GM21367 (cell line): ENCODE results near the gene SNAP25.

Source experiments
- ATAC-seq: cut with Tn5 transposase; IDR thresholded peaks from one replicate; pipeline ENCODE4 v1.9.1; 2021; ENCODE audit not compliant: unreplicated experiment

SNAP25 gene

DNA sequence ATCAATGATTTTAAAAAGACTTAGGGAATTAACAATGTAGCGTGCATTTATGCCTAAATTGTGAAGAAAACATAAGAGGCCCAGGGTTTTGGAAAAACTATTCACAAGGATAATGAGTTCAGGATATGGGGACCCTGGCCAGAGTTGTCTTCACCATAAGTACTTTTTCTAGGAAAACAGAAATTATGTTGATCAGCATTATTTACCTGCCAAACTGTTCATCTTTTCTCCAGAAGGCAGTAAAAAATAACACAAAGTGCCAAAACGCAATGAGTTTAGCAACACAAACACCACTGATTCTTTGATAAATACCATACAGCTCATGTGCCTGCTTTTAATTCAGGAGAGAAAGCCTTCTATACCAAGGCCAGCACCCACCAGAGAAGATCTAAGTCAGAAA, 43.1 kb downstream of the SNAP25 start:
- ATAC-seq, result no peak

DNA sequence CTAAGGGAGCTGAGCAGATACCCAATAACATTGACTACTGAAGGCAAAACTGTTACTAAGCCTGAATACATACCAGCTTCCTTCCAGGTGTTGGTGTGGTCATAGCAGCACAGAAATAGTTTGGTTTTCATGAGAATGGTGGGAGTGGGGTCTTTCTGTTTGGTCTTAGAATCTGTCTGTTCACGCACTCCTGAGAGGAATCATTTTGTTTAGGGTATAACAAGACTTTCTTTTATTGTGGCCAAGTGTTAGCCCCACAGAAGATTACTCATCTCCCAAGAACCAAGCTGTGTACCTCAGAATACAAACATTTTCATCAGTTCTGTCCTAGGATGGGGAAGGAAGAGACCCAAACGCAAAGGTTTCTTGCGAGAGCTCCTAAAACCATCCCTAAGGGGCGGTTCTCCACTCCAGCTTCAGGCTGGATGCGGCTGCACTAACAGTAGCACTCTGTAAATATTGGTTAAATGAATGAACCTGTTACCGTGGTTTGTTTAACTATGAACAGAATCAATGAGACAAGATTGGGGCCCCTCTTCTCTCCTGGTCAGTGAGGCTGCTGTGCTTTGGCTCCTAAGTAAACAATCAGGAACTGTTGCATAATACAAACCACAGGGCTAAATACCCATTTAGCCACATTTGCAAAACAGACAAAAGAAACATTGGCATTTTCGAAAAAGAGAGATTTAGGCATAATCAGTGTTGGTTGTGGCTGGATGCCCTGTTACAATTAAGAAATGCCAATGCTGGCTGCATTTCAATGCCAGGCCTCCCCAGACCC, 44.9 kb downstream of the SNAP25 start:
- no peak for ATAC-seq

GRCh38 chr20:10264166-10264558, 45.5 kb downstream of the SNAP25 start:
- ATAC-seq, result no peak

DNA sequence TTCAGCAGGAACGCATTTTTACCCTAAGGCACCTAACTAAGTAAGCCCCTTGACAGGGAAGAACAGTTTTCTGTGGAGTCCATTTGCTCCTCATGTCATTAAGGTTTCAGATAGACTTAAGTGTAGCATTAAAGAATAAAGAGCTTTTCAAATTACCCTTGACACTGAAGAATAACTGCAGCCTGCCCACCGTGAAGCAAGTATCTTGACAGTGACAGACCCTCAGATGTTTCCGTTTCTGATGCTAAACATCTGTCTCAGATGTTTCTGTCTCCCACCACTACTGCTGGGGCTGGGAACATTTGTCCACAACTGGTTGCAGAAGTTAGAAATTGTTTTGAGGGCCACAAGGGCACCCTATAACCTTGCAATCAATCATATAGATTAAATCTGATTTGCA, 50.0 kb downstream of the SNAP25 start:
- no peak for ATAC-seq

GRCh38 chr20:10270630-10271029, 52.0 kb downstream of the SNAP25 start:
- ATAC-seq, result no peak

DNA sequence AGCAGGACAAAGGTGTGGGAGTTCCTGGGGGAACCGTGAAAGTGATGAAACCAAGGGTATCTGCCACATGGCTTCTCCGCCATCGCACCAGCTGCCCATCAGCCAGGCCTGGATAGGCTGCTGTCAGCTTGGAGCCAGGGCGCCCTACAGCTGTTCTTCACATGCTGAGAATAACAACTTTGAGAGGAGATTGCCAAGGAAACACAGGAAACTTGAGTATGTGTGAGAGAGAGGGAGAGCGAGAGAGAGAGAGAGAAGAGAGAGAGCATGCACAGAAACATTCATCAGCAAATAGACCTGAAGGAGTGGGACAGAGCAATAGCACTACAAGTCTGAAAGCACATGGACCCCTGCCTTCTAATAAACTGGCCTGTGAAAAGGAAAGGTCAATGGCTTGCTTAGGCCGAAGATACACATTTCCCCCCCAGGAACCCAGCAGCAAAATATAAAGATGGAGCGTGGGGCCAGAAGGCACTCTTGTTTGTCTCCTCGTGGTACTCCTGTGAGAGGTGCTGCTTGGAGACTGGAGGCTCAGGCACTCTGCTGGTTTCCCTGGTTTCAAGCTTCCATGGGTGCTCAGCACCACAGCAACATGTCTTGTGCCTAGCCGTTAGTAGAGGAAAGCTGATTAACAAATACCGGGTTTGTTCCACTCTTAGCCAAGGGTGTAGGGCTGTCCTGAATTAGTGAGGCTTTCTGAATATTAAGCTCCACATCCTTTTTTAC, 53.0 kb downstream of the SNAP25 start:
- no peak for ATAC-seq

- no peak for ATAC-seq
These were observed 58.4 kb downstream of the SNAP25 start for GRCh38 chr20:10276878-10277580.

DNA sequence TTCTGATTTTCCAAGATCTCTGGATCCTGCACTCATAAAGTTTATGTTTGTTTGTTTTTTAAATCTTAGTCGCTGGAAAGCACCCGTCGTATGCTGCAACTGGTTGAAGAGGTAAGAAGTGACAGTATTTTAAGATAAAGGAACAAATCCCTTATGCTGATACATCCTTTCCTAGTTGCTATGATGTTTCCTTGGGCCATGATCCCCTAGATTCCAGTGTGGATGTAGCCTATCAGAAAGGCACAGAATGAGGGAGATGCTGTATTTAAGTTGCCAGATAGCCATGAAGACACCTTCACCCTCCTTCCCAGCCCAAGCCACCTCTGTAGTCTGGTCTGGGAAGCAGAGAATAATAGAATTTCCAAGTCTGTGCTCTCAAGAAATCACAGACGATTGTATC, 59.0 kb downstream of the SNAP25 start:
- ATAC-seq, result no peak

DNA sequence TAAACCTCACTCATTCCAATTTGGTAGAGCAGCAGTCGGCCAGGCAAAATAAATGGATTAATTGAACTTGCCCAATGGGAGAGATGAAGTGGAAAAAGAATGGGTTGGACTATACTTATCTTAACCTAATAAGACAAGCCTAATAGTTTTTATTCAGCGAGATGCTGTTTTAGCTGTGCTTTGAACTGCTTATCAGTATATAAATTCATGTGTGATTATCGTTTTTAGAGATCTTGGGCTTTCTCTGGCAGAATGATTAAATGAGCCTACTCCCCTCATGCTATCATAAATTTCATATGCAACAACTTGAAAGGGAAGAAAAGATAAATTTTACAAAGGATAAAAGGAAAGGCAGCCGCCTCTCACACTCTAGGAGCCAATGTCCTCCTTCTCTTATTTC, 59.8 kb downstream of the SNAP25 start:
- no peak for ATAC-seq

DNA sequence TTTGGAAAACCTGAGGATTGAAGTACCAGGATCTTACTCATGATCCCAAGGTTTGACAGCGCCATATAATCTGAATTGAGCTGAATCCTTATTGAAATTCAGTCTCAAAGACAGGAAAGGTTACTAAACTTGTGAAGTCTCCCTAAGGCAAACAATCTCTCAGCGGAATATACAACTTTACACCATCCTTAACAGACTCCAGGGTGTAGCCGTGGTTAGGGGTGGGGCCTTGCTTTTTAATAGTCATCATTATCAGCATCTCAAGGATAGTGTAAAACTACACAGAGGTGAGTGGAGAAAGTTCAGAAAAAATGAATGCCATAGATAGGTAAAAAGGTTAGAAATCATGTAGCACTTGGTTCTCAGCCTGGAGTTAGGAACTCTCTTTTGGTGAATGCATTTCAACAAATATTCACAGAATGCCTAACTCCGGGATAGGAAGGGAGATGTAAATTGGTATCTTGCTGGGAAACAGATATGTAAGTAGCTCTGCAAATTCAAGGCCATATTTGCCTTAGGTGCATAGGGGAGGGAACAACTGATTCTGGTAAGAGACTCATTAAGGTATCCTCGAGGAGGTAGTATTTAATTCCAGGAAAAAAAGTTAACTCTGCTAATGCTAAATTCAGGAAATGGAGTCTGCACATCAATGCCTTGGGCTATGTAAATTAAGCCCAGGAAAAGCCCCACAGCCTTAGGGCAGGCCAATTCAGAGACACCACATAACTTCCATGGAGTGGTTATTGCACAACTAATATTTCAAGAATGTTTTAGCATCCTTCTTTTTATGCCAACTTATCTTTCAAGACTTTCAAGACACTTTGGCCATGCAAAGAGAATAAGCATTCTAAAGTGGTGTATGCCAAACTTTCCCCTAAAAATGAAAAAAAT, 61.6 kb downstream of the SNAP25 start:
- no peak for ATAC-seq

- ATAC-seq, result no peak
These were observed 63.3 kb downstream of the SNAP25 start for GRCh38 chr20:10281911-10282310.

GRCh38 chr20:10282979-10283456, 64.4 kb downstream of the SNAP25 start:
- no peak for ATAC-seq

GRCh38 chr20:10286356-10286755, 67.7 kb downstream of the SNAP25 start:
- no peak for ATAC-seq

- no peak for ATAC-seq
These were observed 69.8 kb downstream of the SNAP25 start for GRCh38 chr20:10288421-10288820.

DNA sequence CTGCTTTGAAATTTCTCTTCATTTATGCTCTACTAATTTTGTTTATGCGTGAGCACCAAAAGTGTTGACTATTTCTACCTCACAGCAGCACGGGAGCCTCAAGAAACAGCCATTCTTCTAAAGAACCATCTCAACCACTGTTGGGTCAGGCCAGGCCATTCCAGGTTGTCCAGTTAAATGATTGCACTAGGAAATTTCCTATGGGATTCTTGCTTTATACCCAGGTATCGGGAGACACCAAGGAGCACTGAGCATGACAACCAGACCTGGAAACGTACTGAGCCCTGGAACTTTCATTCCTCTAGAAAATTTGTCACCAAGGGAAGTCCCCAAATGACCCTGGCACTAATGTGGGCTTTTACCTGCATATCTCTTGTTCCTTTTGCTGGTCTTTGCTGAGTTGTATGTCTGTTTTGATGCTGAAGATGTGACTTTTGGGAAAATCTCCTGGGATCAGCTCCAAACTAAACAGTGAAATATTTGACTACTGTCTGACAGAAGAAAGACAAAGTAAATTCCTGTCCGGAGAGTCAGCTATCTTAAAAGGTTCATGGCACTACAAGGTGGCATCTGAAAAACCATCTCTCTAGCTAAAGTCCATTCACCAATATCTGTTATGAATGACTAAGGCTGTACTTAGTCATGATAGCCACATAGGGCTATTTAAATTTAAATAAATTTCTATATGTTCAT, 70.5 kb downstream of the SNAP25 start:
- ATAC-seq, result no peak

- ATAC-seq, result no peak
These were observed 73.1 kb downstream of the SNAP25 start for GRCh38 chr20:10291568-10292248.

- no peak for ATAC-seq
These were observed 78.6 kb downstream of the SNAP25 start for GRCh38 chr20:10297223-10297622.

DNA sequence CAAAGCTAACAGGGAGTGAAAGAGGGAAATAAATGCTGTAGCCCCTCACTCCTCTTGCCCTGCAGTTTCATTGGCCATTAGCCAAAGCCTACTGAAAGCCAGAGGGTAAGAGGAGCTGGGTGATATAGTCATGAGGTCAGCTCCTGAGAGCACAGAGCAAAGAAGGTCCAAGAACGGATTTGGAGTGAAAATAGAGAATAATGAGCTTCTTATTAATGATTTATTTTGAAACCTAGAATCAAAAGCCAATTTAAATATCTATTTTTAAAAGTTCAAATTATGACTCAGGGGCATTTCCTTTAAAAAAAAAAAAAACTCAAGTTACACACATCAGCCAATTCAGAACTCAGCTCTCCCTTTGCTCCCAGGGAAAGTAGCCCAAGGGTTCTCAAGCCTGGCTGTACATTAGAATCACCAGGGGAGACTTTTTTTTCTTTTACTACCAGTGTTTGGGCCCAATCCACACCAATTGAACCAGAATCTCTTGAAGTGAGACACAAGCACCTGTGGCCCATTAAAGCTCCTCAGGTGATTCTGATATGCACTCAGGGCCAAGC, 79.1 kb downstream of the SNAP25 start:
- no peak for ATAC-seq
